Prostate gland (tissue), 2 donors: ENCODE results near the gene DMAC2. TPM values are rescaled to one million over a fixed set of nuclear protein-coding genes. Genes with fewer than 3 reads are reported as not detected.

Source experiments
- DNase-seq: peaks from one replicate; pipeline ENCODE4 v3.0.0-alpha.2; 2019; ENCODE audit warnings: low spot score
- H3K27ac ChIP-seq, 2 donors: fragments of 200-600 bp; sonication (generic); 2 replicates each; pipeline ENCODE4 v1.5.1; 2017 to 2019
- H3K27me3 ChIP-seq: fragments of 200-600 bp; sonication (generic); replicated peaks from 2 replicates; pipeline ENCODE4 v1.5.1; 2019; ENCODE audit not compliant: insufficient read depth
- H3K36me3 ChIP-seq, 2 donors: fragments of 200-600 bp; sonication (generic); 1 replicate in 1 of 2; 2 replicates in 1 of 2; pipeline versions ENCODE4 v1.5.1 to v1.8.1; 2017 to 2019
- H3K4me1 ChIP-seq: fragments of 200-600 bp; sonication (generic); replicated peaks from 2 replicates; pipeline ENCODE4 v1.5.1; 2019
- H3K4me3 ChIP-seq, 2 donors: fragments of 200-600 bp; sonication (generic); 2 replicates each; pipeline ENCODE4 v1.5.1; 2017 to 2019
- H3K9me3 ChIP-seq: fragments of 200-600 bp; sonication (generic); 2 replicates; pipeline ENCODE4 v1.5.1; 2017
- POLR2A ChIP-seq: fragments of 450-650 bp; IDR thresholded peaks from one replicate; pipeline ENCODE4 v1.6.1; 2016; ENCODE audit warnings: antibody characterized with exemption, mild to moderate bottlenecking
- POLR2AphosphoS5 ChIP-seq: sonication (generic); formaldehyde crosslinking; IDR thresholded peaks from one replicate; pipeline ENCODE4 v1.6.1; 2017; ENCODE audit warnings: antibody characterized with exemption
- WGBS: methylation state at CpG from one replicate; pipeline ENCODE4 v1.1.5; 2018; 5-methylcytosine and 5-hydroxymethylcytosine counted together
- intact Hi-C: fragments of 100-400 bp; cut with DNase I; formaldehyde crosslinking; loops from one replicate; pipeline ENCODE4 v1.14.2; 2022
- total RNA-seq, 2 donors: library from RNA; depleted of rRNA; stranded (reverse); fragments of >200 nt; gene quantifications; one replicate each; pipeline ENCODE4 v1.1.0, GENCODE V29; 2016
- TF ChIP-seq, protein P1 (sequence below), 4 experiments: fragments of 200-600 bp in 2 of 4; fragments of 450-650 bp in 2 of 4; sonication (generic) in 2 of 4; IDR thresholded peaks; 1 replicate in 3 of 4; 2 replicates in 1 of 4; pipeline ENCODE4 v1.5.1; 2016 to 2019; ENCODE audit warnings: antibody characterized with exemption in 4 of 4, mild to moderate bottlenecking in 2 of 4, moderate library complexity in 2 of 4

Gene DMAC2
- total RNA-seq, 2 donors from 2014 or later = 42.4 to 42.9 TPM

DNA sequence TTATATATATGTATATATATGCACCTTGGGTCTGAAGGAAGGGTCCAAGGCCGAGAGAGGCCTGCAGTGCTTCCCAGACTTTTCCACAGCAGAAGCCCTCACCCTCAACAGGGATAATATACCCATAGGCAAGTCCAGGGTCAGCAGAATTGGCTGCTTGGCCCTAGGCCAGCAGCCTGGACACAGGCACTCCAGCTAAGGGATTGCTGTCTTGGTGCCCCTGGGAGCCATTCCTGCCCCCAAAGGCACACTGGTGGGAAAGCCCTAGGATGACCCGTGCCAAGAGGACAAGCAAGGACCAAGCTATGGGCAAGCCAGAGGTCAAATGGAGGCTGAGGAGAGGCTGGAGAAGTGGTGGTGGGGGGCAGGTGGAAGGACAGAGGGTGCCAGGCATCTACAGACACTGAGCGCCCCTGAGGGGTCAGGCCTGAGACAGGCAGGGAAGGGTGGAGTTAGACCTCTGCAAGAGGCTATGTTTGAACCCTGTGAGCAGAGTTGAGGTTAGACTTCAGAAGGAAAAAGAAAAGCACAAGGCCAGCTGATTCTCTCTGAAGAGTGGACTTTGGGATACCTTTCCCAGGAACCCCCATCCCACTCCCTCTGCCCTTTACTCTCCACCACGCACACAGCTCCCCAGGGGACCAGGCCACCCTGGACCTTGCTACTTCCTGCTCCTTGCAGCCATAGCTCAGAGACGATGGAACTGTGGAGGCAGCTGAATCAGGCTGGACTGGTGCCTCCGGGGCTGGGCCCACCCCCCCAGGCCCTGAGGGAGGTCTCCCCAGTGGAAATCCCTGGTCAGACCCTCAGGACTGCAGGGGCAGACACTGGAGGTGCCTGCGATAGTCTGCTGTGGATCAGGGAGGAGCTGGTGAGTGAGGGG lies 3.0 kb upstream of the DMAC2 start, which contains the start of gene ERICH4:
TSS of gene ERICH4 (plus strand) at position 684 of the 883 bp plus-strand sequence. CDS start at position 698, 14 bp downstream.
- intact Hi-C loops = loop anchor here (10.0 kb wide), 1 partner anchor 132 kb away; the partner anchor contains the start of gene CEACAM21
- DNase-seq = no peak
- no peak within 1 kb of the TSS for H3K4me3 ChIP-seq
- TF ChIP-seq POLR2A (no peak), POLR2AphosphoS5 (no peak)
- TF ChIP-seq, protein P1, sequence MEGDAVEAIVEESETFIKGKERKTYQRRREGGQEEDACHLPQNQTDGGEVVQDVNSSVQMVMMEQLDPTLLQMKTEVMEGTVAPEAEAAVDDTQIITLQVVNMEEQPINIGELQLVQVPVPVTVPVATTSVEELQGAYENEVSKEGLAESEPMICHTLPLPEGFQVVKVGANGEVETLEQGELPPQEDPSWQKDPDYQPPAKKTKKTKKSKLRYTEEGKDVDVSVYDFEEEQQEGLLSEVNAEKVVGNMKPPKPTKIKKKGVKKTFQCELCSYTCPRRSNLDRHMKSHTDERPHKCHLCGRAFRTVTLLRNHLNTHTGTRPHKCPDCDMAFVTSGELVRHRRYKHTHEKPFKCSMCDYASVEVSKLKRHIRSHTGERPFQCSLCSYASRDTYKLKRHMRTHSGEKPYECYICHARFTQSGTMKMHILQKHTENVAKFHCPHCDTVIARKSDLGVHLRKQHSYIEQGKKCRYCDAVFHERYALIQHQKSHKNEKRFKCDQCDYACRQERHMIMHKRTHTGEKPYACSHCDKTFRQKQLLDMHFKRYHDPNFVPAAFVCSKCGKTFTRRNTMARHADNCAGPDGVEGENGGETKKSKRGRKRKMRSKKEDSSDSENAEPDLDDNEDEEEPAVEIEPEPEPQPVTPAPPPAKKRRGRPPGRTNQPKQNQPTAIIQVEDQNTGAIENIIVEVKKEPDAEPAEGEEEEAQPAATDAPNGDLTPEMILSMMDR (IDR thresholded peaks at IDR 0.05) = no peak
- WGBS = 68% methylated on average over 7 of the region's 7 CpGs
- no peaks in the 10 kb centered on the region for H3K27me3 ChIP-seq
- no peaks in the 10 kb centered on the region for H3K4me1 ChIP-seq
- H3K27ac ChIP-seq = no peak within 1 kb of the TSS
- no peaks in the 10 kb centered on the region for H3K9me3 ChIP-seq
- H3K36me3 ChIP-seq = no peaks in the 10 kb centered on the region

DNA sequence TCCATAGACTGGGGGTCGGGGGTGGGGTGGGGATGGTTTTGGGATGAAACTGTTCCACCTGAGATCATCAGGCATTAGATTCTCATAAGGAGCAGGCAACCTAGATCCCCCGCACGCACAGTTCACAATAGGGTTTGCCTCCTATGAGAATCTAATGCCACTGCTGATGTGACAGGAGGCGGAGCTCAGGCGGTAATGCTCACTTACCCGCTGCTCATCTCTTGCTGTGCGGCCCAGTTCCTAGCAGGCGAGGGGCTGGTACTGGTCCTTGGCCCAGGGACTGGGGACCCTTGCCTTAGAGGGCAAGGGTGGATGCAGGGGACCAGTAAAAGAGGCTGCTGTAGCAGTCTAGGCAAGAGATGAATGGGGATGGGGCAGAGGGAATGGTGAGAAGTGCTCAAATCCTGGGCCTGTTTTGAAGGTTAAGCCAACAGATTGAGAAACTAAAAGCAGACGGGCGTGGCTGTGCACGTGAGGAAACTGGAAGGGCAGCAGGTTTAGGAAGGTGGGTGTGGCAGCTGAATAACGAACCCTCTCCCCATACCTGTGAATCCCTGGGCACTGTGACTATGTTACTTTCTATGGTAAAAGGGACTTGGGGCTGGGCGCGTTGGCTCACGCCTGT lies 1.7 kb upstream of the DMAC2 start:
- TF ChIP-seq POLR2A (no peak), POLR2AphosphoS5 (no peak)
- TF ChIP-seq, protein P1 (IDR thresholded peaks at IDR 0.05) = no peak
- H3K27me3 ChIP-seq = no peaks in the 10 kb centered on the region
- H3K4me3 ChIP-seq = no peak overlapping the region
- intact Hi-C loops = loop anchor here (10.0 kb wide), 1 partner anchor 133 kb away; the partner anchor contains the start of gene CEACAM21
- 76% methylated on average over 15 of the region's 15 CpGs for WGBS
- H3K9me3 ChIP-seq = no peaks in the 10 kb centered on the region
- H3K36me3 ChIP-seq = no peaks in the 10 kb centered on the region
- no peaks in the 10 kb centered on the region for H3K4me1 ChIP-seq
- no peak for DNase-seq
- H3K27ac ChIP-seq = no peak overlapping the region

DNA sequence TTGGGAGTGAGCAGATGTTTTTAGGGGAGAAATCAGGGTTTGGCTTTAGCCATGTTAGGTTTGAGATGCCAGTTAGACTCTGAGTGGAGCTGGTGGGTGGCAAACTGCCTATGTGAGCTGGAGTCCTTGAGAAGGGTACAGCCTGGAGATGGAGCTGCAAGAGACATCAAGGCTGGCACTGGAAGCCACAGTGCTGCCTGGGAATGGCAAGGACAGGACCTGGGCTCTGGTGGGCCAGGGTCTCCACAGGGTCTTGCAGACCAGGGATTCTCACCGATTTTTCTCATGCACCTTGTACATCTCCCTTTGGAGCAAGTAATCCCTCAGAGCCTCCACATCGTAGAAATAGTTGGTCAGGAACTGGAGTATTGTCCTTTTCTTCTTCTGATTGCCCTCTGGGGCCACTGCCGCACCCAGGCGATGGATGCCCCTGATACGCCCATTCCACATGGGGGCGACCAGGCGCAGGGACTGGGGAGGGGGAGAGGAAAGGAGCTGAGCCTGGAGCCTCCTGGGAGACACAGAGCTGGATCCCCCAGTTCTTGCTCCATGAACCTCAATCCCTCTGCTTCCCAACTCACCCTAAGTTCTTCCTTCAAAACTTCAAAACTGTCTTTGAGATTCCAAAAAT lies 1.7 kb downstream of the DMAC2 start:
- Histone ChIP-seq H3K36me3 (no peaks in the 10 kb centered on the region), H3K27ac (no peak overlapping the region), H3K9me3 (no peaks in the 10 kb centered on the region), H3K4me3 (no peak overlapping the region), H3K4me1 (no peaks in the 10 kb centered on the region), H3K27me3 (no peaks in the 10 kb centered on the region)
- 94% methylated on average over 7 of the region's 7 CpGs for WGBS
- no peak for TF ChIP-seq POLR2AphosphoS5
- TF ChIP-seq, protein P1 (IDR thresholded peaks at IDR 0.05) = no peak
- TF ChIP-seq POLR2A = no peak
- intact Hi-C loops = no loop called here
- DNase-seq = no peak

DNA sequence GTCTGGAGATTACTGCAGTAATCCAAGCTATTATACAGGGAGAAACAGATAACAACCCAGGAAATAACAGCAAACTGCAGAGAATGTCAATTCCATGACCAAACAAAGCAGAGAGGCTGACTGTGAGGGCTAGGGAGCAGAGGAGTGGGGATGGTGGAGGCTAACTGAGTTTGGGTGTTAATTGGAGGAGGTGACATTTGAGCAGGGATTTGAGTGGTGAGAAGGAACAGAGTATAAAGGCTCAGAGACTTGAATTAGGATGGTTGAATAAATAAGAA lies 3.1 kb downstream of the DMAC2 start:
- intact Hi-C loops = no loop called here
- H3K9me3 ChIP-seq = no peaks in the 10 kb centered on the region
- DNase-seq = no peak
- no peaks in the 10 kb centered on the region for H3K36me3 ChIP-seq
- H3K27me3 ChIP-seq = no peaks in the 10 kb centered on the region
- H3K4me3 ChIP-seq = no peak overlapping the region
- no peak overlapping the region for H3K27ac ChIP-seq
- no peaks in the 10 kb centered on the region for H3K4me1 ChIP-seq
- TF ChIP-seq POLR2AphosphoS5 = no peak
- TF ChIP-seq POLR2A = no peak
- TF ChIP-seq, protein P1 (IDR thresholded peaks at IDR 0.05) = no peak
